T47D (cell line): ENCODE results near the gene ZBTB14.

ENCODE experiments used
- DNase-seq, 2 experiments: peaks; one replicate each; pipeline versions ENCODE4 v3.0.0 to v3.0.0-alpha.2; 2011 to 2012; ENCODE audit warnings: low read depth in 1 of 2, low spot score in 1 of 2
- JUND ChIP-seq: IDR thresholded peaks from 2 replicates; pipeline ENCODE4 v1.6.1; 2012; ENCODE audit warnings: low read depth
- in situ Hi-C: cut with HindIII; loops from 2 replicates; pipeline ENCODE4 v1.10.0; 2016; ENCODE audit warnings: low sequenced_read_pairs, low pct_unique_long_range_greater_than_20kb

Gene ZBTB14

GRCh38 chr18:5302606-5303005 lies 7.1 kb upstream of the ZBTB14 start:
- DNase-seq: no peak
- in situ Hi-C loops: no loop called here
- no peak for TF ChIP-seq JUND

GRCh38 chr18:5300476-5301010 lies 5.0 kb upstream of the ZBTB14 start:
- DNase-seq: no peak
- TF ChIP-seq JUND: no peak
- in situ Hi-C loops: no loop called here

GRCh38 chr18:5298156-5298852 lies 2.8 kb upstream of the ZBTB14 start:
- TF ChIP-seq JUND: no peak
- in situ Hi-C loops: no loop called here
- no peak for DNase-seq

- no peak for TF ChIP-seq JUND
- in situ Hi-C loops: no loop called here
- DNase-seq: no peak
Observed at GRCh38 chr18:5297597-5297996, 2.1 kb upstream of the ZBTB14 start.

GRCh38 chr18:5296706-5297320 lies 1.3 kb upstream of the ZBTB14 start:
- in situ Hi-C loops: no loop called here
- DNase-seq: peak; percentile 35 to 86
- no peak for TF ChIP-seq JUND

GRCh38 chr18:5295981-5296705 lies 617 bp upstream of the ZBTB14 start:
- in situ Hi-C loops: no loop called here

GRCh38 chr18:5294457-5295230 lies 882 bp downstream of the ZBTB14 start:
- TF ChIP-seq JUND: no peak
- in situ Hi-C loops: no loop called here
- DNase-seq: peak; percentile 5 to 48

More at GRCh38 chr18:5295981-5296705, 617 bp upstream of the ZBTB14 start:
- TF ChIP-seq JUND: no peak
- DNase-seq: peak; percentile 72 to 96

- in situ Hi-C loops: no loop called here
- DNase-seq: peak in 1 of 2 experiments; percentile 1
- TF ChIP-seq JUND: no peak
Observed at GRCh38 chr18:5294113-5294456, 1.4 kb downstream of the ZBTB14 start.

GRCh38 chr18:5288517-5288935 lies 7.0 kb downstream of the ZBTB14 start:
- TF ChIP-seq JUND: no peak
- DNase-seq: no peak
- in situ Hi-C loops: no loop called here

- TF ChIP-seq JUND: no peak
- in situ Hi-C loops: no loop called here
- DNase-seq: no peak
Observed at GRCh38 chr18:5287854-5288253, 7.7 kb downstream of the ZBTB14 start.

- no peak for TF ChIP-seq JUND
- in situ Hi-C loops: no loop called here
- DNase-seq: no peak
Observed at GRCh38 chr18:5286525-5286924, 9.0 kb downstream of the ZBTB14 start.

GRCh38 chr18:5285326-5285725 lies 10.2 kb downstream of the ZBTB14 start:
- in situ Hi-C loops: no loop called here
- no peak for TF ChIP-seq JUND
- DNase-seq: no peak
